Osteocyte (in vitro differentiated cells): ENCODE measurements around the gene ATXN1. TPM values are rescaled to one million over a fixed set of nuclear protein-coding genes. Genes with fewer than 3 reads are reported as not detected.

Experiments
- DNase-seq: peaks from one replicate; pipeline ENCODE4 v3.0.0; 2021; ENCODE audit warnings: mixed read lengths; ENCODE audit not compliant: unreplicated experiment; ENCODE audit errors: extremely low spot score
- H3K27ac Mint-ChIP-seq: one replicate; pipeline ENCODE4 v1.8.0; 2021; ENCODE audit warnings: mild to moderate bottlenecking, mixed read lengths; ENCODE audit not compliant: unreplicated experiment
- H3K27me3 Mint-ChIP-seq: one replicate; pipeline ENCODE4 v1.8.0; 2021; ENCODE audit warnings: mixed read lengths; ENCODE audit not compliant: unreplicated experiment
- H3K36me3 Mint-ChIP-seq: one replicate; pipeline ENCODE4 v1.8.0; 2021; ENCODE audit warnings: mixed read lengths; ENCODE audit not compliant: unreplicated experiment
- H3K4me1 Mint-ChIP-seq: one replicate; pipeline ENCODE4 v1.8.0; 2021; ENCODE audit warnings: mixed read lengths; ENCODE audit not compliant: unreplicated experiment
- H3K4me3 Mint-ChIP-seq: one replicate; pipeline ENCODE4 v1.8.0; 2021; ENCODE audit warnings: mild to moderate bottlenecking, moderate library complexity, mixed read lengths; ENCODE audit not compliant: unreplicated experiment
- H3K9me3 Mint-ChIP-seq: one replicate; pipeline ENCODE4 v1.8.0; 2021; ENCODE audit warnings: mixed read lengths; ENCODE audit not compliant: unreplicated experiment
- CTCF ChIP-seq: fragments of 200-600 bp; sonication (generic); IDR thresholded peaks from 2 replicates; pipeline ENCODE4 v1.5.0; 2021; ENCODE audit warnings: antibody characterized with exemption, mild to moderate bottlenecking, moderate library complexity
- total RNA-seq: library from RNA; stranded (reverse); gene quantifications from 2 replicates; pipeline ENCODE4 v1.2.1, GENCODE V29; 2021

The ATXN1 gene
- total RNA-seq, 1 donor from 2014 or later = 54.4 TPM

- Mint-ChIP-seq H3K9me3 (no peaks in the 10 kb centered on the region), H3K4me3 (no peak overlapping the region), H3K36me3 (peaks cover 21% of the 10 kb centered on the region), H3K4me1 (peaks cover 70% of the 10 kb centered on the region), H3K27me3 (no peaks in the 10 kb centered on the region), H3K27ac (peak overlapping the region; percentile 88)
- no peak for DNase-seq
- no peak for TF ChIP-seq CTCF
Observed at GRCh38 chr6:16753341-16753740, 7.9 kb downstream of the ATXN1 start.

GRCh38 chr6:16752206-16752866 lies 8.9 kb downstream of the ATXN1 start:
- Mint-ChIP-seq H3K4me1 (peaks cover 68% of the 10 kb centered on the region), H3K27ac (peak overlapping the region; percentile 88)
- no peak for DNase-seq

DNA sequence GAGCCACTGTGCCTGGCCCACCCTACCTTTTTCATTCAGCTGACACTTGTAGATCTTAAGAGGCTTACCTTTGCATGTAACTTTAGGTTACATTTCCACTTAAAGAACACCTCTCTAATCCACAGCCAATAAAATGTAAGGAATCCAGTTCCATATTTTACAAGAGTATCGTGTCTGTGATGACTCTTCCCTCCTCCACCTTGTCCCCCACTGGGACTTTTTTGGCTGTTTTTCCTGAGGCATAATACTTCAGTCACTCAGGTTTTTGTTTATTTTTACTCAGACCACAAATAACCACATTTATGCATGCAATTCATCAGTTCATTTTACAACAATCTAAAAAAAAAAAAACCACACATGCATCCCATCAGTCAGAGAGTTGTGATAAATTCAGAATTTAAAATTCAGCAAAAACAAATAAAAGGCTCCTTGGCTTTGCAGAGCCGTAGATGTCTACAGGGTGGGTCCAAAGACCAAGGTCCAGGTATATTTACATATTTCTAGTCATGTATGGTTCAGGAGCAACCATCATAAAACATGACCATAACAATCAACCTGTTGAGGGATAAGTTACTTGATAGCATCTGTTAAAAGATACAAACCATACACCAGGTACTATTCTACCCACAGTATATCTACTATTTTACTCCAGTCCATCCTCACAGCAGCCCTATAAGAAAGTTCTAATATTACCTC lies 9.9 kb downstream of the ATXN1 start:
- peak overlapping the region; percentile 15 for H3K4me3 Mint-ChIP-seq
- TF ChIP-seq CTCF = no peak
- DNase-seq = no peak
- peaks cover 25% of the 10 kb centered on the region for H3K36me3 Mint-ChIP-seq
- no peaks in the 10 kb centered on the region for H3K27me3 Mint-ChIP-seq
- H3K4me1 Mint-ChIP-seq = peaks cover 66% of the 10 kb centered on the region
- H3K9me3 Mint-ChIP-seq = no peaks in the 10 kb centered on the region
- H3K27ac Mint-ChIP-seq = peak overlapping the region; percentile 88

More at GRCh38 chr6:16752206-16752866, 8.9 kb downstream of the ATXN1 start:
- H3K36me3 Mint-ChIP-seq = peaks cover 24% of the 10 kb centered on the region
- H3K27me3 Mint-ChIP-seq = no peaks in the 10 kb centered on the region
- H3K4me3 Mint-ChIP-seq = no peak overlapping the region
- TF ChIP-seq CTCF = no peak
- H3K9me3 Mint-ChIP-seq = no peaks in the 10 kb centered on the region

- Mint-ChIP-seq H3K27ac (peak overlapping the region; percentile 88), H3K4me1 (peaks cover 62% of the 10 kb centered on the region), H3K9me3 (no peaks in the 10 kb centered on the region), H3K36me3 (peaks cover 29% of the 10 kb centered on the region), H3K27me3 (no peaks in the 10 kb centered on the region), H3K4me3 (no peak overlapping the region)
- no peak for TF ChIP-seq CTCF
- DNase-seq = no peak
Observed at GRCh38 chr6:16750566-16750965, 10.7 kb downstream of the ATXN1 start.
